Smooth muscle cell (in vitro differentiated cells): ENCODE measurements around the gene PRKD1. TPM values are rescaled to one million over a fixed set of nuclear protein-coding genes. Genes with fewer than 3 reads are reported as not detected.

Experiments used
- DNase-seq: peaks from one replicate; lab custom pipeline; 2025; ENCODE audit not compliant: unreplicated experiment; lab: John Stamatoyannopoulos, UW
- H2AFZ ChIP-seq: fragments of 200-600 bp; sonication (generic); 2 replicates; pipeline ENCODE4 v1.6.0; 2016; ENCODE audit warnings: antibody characterized with exemption, low read depth, mild to moderate bottlenecking
- H3F3A ChIP-seq: fragments of 200-600 bp; sonication (generic); 2 replicates; pipeline ENCODE4 v1.6.0; 2017; ENCODE audit warnings: antibody characterized with exemption, low read depth
- H3K27ac ChIP-seq: fragments of 200-600 bp; sonication (generic); 2 replicates; pipeline ENCODE4 v1.5.1; 2016; ENCODE audit warnings: low read depth, mild to moderate bottlenecking
- H3K27me3 ChIP-seq: fragments of 200-600 bp; sonication (generic); 2 replicates; pipeline ENCODE4 v1.6.1; 2016; ENCODE audit warnings: low read depth, mild to moderate bottlenecking
- H3K36me3 ChIP-seq: fragments of 200-600 bp; sonication (generic); 2 replicates; pipeline ENCODE4 v1.5.1; 2016; ENCODE audit warnings: low read depth
- H3K4me1 ChIP-seq: fragments of 200-600 bp; sonication (generic); 2 replicates; pipeline ENCODE4 v1.5.1; 2016; ENCODE audit warnings: low read depth
- H3K4me2 ChIP-seq: fragments of 200-600 bp; sonication (generic); 2 replicates; pipeline ENCODE4 v1.6.0; 2016; ENCODE audit warnings: mild to moderate bottlenecking
- H3K4me3 ChIP-seq: fragments of 200-600 bp; sonication (generic); 2 replicates; pipeline ENCODE4 v1.5.1; 2016; ENCODE audit warnings: mild to moderate bottlenecking
- H3K79me2 ChIP-seq: fragments of 200-600 bp; sonication (generic); 2 replicates; pipeline ENCODE4 v1.6.0; 2016; ENCODE audit warnings: low read depth, mild to moderate bottlenecking
- H3K9ac ChIP-seq: fragments of 200-600 bp; sonication (generic); 2 replicates; pipeline ENCODE4 v1.6.0; 2016; ENCODE audit warnings: low read depth
- H3K9me3 ChIP-seq: fragments of 200-600 bp; sonication (generic); replicated peaks from 2 replicates; pipeline ENCODE4 v1.5.1; 2016; ENCODE audit warnings: low read depth
- H4K20me1 ChIP-seq: fragments of 200-600 bp; sonication (generic); 2 replicates; pipeline ENCODE4 v1.6.0; 2016; ENCODE audit warnings: low read depth
- WGBS: methylation state at CpG from one replicate; pipeline ENCODE4 v1.1.7; 2016; ENCODE audit warnings: low lambda C conversion rate; 5-methylcytosine and 5-hydroxymethylcytosine counted together
- polyA plus RNA-seq: library from polyadenylated mRNA; unstranded; fragments of >200 nt; fragmentation: Nextera tagmentation; extraction: Ambion mirVana; gene quantifications from 2 replicates; pipeline ENCODE4 v1.2.1, GENCODE V29; 2016
- small RNA-seq: library from RNA; depleted of rRNA; stranded (forward); fragments of <200 nt; gene quantifications from one replicate; pipeline ENCODE3, GENCODE V24; 2014
- total RNA-seq: library from RNA; depleted of rRNA; stranded (reverse); fragments of >200 nt; gene quantifications from 2 replicates; pipeline ENCODE4 v1.2.3, GENCODE V29; 2014
- TF ChIP-seq, protein P1 (sequence below): fragments of 200-600 bp; sonication (generic); IDR thresholded peaks from 2 replicates; pipeline ENCODE4 v1.5.1; 2017; ENCODE audit warnings: borderline replicate concordance, mild to moderate bottlenecking, antibody characterized with exemption; ENCODE audit not compliant: insufficient read depth, poor library complexity, severe bottlenecking

Gene PRKD1
- total and polyA plus RNA-seq, 2 experiments from 2014 or later: 3.7 to 7.2 TPM

DNA sequence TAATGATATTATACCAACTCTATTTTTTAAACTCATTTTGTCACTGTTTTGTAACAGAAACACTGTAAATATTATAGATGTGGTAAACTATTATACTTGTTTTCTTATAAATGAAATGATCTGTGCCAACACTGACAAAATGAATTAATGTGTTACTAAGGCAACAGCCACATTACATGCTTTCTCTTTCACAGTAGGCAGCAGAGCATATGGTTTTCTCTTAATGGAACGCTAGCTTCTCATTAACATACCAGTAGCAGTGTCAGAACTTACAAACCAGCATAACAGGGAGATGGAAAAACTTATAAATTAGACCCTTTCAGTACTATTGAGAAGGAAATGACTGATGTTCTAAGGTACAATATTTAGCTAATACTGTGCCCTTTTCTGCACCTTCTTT lies 398.8 kb downstream of the PRKD1 start:
- H3K9ac ChIP-seq: no peak overlapping the region
- H2AFZ ChIP-seq: no peak overlapping the region
- TF ChIP-seq, protein P1, sequence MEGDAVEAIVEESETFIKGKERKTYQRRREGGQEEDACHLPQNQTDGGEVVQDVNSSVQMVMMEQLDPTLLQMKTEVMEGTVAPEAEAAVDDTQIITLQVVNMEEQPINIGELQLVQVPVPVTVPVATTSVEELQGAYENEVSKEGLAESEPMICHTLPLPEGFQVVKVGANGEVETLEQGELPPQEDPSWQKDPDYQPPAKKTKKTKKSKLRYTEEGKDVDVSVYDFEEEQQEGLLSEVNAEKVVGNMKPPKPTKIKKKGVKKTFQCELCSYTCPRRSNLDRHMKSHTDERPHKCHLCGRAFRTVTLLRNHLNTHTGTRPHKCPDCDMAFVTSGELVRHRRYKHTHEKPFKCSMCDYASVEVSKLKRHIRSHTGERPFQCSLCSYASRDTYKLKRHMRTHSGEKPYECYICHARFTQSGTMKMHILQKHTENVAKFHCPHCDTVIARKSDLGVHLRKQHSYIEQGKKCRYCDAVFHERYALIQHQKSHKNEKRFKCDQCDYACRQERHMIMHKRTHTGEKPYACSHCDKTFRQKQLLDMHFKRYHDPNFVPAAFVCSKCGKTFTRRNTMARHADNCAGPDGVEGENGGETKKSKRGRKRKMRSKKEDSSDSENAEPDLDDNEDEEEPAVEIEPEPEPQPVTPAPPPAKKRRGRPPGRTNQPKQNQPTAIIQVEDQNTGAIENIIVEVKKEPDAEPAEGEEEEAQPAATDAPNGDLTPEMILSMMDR: no peak
- H3K36me3 ChIP-seq: no peaks in the 10 kb centered on the region
- peaks cover 29% of the 10 kb centered on the region for H3K27me3 ChIP-seq
- H3K9me3 ChIP-seq: no peaks in the 10 kb centered on the region
- no peak for DNase-seq
- 26% methylated on average over 1 of the region's 1 CpG for WGBS
- H3K79me2 ChIP-seq: no peaks in the 10 kb centered on the region
- H4K20me1 ChIP-seq: no peaks in the 10 kb centered on the region
- no peak overlapping the region for H3K4me2 ChIP-seq
- no peak overlapping the region for H3K4me3 ChIP-seq
- H3K27ac ChIP-seq: no peak overlapping the region
- H3K4me1 ChIP-seq: no peaks in the 10 kb centered on the region
- H3F3A ChIP-seq: no peaks in the 10 kb centered on the region

DNA sequence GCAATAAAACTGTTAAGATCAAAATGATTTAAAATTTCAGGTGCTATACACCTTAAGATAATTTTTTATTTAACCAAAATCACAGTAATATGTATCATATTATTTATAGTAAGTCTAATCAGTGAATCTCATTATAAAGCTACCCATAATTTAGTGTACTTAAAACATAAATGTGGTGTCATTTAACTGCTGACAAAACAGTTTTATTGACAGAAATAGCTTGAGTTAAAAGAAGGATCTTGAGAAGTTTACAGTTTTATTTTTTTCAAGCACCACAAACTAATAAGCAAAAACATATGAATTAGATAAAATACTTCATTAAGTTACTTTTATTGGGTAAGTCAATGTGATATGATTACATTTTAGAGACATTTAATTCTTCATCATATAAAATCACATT lies 400.4 kb downstream of the PRKD1 start:
- H3K4me1 ChIP-seq: no peaks in the 10 kb centered on the region
- H3K9me3 ChIP-seq: no peaks in the 10 kb centered on the region
- TF ChIP-seq, protein P1: no peak
- H3K36me3 ChIP-seq: no peaks in the 10 kb centered on the region
- no peak overlapping the region for H2AFZ ChIP-seq
- H3F3A ChIP-seq: no peaks in the 10 kb centered on the region
- no peaks in the 10 kb centered on the region for H4K20me1 ChIP-seq
- no peak overlapping the region for H3K27ac ChIP-seq
- no peak overlapping the region for H3K4me2 ChIP-seq
- H3K9ac ChIP-seq: no peak overlapping the region
- no peak overlapping the region for H3K4me3 ChIP-seq
- no peaks in the 10 kb centered on the region for H3K79me2 ChIP-seq
- H3K27me3 ChIP-seq: peaks cover 19% of the 10 kb centered on the region
- no peak for DNase-seq

Small RNAs within 50 kb of the gene (small RNA-seq; reads per million reads assigned to genes)
- gene RNU6-1234P: not detected
